ENCODE data around the gene FBXW7. TPM values are rescaled to one million over a fixed set of nuclear protein-coding genes. Genes with fewer than 3 reads are reported as not detected.

The FBXW7 gene
- total RNA-seq, 1 experiment from 2014 or later: 33.5 TPM

DNA sequence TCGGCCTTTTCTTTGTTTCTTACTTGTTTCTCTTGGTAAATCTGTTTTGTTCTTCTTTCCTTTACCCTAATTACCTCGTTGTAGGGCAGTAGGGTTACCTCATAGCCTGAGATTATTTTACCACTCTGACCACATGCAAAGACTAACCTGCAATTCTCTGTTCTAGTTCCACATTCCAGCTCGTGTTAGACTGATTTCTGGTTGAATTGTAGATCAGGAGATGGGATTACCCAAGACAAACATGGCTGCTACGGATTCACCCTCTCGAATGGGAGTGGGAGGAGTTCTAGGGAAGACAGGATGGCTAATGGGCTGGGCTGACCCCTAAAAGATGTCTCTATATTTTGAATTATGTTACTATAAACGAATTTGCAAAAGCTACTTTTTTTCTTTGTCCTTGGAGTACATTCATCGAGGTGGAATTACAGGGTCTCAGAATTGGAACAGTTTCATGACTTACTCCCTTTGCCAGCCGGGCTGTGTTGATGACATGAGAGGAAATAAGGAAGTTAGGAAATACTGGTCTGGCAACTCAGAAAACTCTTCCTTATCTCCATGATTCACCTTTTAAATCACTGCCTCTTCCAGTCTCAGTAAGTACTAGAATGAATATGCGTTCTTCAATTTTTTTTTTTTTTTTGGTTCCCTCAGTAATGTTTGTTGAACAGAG, 36.7 kb upstream of the FBXW7 start:
- Histone ChIP-seq H3K9me3 (ENCODE audit: low read depth, low read length, poor library complexity, severe bottlenecking) (no peaks in the 10 kb centered on the region), H3K4me3 (ENCODE audit: low read depth, low read length, poor library complexity, severe bottlenecking) (no peak overlapping the region), H3K27ac (ENCODE audit: low read depth, low read length, poor library complexity, severe bottlenecking) (no peak overlapping the region), H3K27me3 (replicated peaks; ENCODE audit: insufficient read depth, low read depth, low read length, poor library complexity) (no peaks in the 10 kb centered on the region), H3K4me1 (ENCODE audit: insufficient read depth, low read length, poor library complexity, severe bottlenecking) (no peaks in the 10 kb centered on the region), H3K36me3 (ENCODE audit: insufficient read depth, low read length, poor library complexity, severe bottlenecking) (no peaks in the 10 kb centered on the region)
- TF ChIP-seq, protein P1, sequence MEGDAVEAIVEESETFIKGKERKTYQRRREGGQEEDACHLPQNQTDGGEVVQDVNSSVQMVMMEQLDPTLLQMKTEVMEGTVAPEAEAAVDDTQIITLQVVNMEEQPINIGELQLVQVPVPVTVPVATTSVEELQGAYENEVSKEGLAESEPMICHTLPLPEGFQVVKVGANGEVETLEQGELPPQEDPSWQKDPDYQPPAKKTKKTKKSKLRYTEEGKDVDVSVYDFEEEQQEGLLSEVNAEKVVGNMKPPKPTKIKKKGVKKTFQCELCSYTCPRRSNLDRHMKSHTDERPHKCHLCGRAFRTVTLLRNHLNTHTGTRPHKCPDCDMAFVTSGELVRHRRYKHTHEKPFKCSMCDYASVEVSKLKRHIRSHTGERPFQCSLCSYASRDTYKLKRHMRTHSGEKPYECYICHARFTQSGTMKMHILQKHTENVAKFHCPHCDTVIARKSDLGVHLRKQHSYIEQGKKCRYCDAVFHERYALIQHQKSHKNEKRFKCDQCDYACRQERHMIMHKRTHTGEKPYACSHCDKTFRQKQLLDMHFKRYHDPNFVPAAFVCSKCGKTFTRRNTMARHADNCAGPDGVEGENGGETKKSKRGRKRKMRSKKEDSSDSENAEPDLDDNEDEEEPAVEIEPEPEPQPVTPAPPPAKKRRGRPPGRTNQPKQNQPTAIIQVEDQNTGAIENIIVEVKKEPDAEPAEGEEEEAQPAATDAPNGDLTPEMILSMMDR (conservative IDR thresholded peaks at IDR 0.05; ENCODE audit: low read depth, low read length): no peak
- no peak for TF ChIP-seq EZH2 (IDR thresholded peaks at IDR 0.05; ENCODE audit: borderline replicate concordance, low read depth, low read length, poor library complexity, severe bottlenecking)
- ChIA-PET CTCF (no interaction called here), POLR2A (ENCODE audit: low non-redundant PET) (no interaction called here)
- intact Hi-C loops (cut with micrococcal nuclease; ENCODE audit: unreplicated experiment): no loop called here
- no peak for DNase-seq (ENCODE audit: low spot score)
- BruUV-seq (replicated peaks): no TSS peak

DNA sequence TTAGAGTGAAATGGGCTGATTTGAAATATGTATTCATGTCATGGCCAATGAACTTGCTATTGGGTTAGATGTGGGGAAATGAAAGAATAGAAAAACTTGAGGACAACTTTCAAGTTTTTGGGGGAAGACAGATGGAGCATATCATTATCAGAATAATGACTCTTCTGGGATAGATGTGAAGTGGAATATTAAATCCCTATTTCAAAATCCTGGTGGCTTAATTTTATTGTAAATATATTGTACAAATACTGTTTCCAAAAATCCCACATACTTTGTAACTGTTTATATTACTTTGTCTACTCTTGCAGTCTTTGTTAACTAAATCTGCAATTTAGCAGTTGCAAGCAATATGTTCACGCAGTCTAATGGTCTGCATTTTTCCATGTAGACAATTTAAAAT, 35.9 kb upstream of the FBXW7 start:
- POLR2A ChIA-PET (ENCODE audit: low non-redundant PET): no interaction called here
- Histone ChIP-seq H3K4me1 (ENCODE audit: insufficient read depth, low read length, poor library complexity, severe bottlenecking) (no peaks in the 10 kb centered on the region), H3K27ac (ENCODE audit: low read depth, low read length, poor library complexity, severe bottlenecking) (no peak overlapping the region), H3K27me3 (replicated peaks; ENCODE audit: insufficient read depth, low read depth, low read length, poor library complexity) (no peaks in the 10 kb centered on the region), H3K36me3 (ENCODE audit: insufficient read depth, low read length, poor library complexity, severe bottlenecking) (no peaks in the 10 kb centered on the region), H3K4me3 (ENCODE audit: low read depth, low read length, poor library complexity, severe bottlenecking) (no peak overlapping the region), H3K9me3 (ENCODE audit: low read depth, low read length, poor library complexity, severe bottlenecking) (no peaks in the 10 kb centered on the region)
- DNase-seq (ENCODE audit: low spot score): no peak
- BruUV-seq (replicated peaks): no TSS peak
- no peak for TF ChIP-seq EZH2 (IDR thresholded peaks at IDR 0.05; ENCODE audit: borderline replicate concordance, low read depth, low read length, poor library complexity, severe bottlenecking)
- TF ChIP-seq, protein P1 (conservative IDR thresholded peaks at IDR 0.05; ENCODE audit: low read depth, low read length): no peak
- intact Hi-C loops (cut with micrococcal nuclease; ENCODE audit: unreplicated experiment): no loop called here
- CTCF ChIA-PET: no interaction called here

DNA sequence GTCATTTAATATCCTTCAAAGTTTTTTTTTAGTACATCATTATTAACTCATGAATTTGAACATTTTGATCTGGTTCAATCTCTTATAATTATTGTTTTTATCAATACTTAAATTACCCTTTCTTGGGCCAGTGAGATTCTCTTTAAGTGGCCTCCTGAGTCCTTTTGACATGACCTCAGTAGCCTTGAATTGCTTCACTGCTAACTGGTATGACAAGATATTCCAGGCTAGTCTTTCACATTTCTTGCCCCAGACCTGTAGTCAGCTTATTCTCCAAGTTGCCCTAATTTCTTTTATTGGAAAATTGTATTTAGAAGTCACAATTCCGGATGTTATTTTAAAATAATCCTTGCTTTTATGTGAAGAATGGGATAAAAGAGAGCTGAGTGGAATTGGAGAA, 35.4 kb upstream of the FBXW7 start:
- ChIA-PET POLR2A (ENCODE audit: low non-redundant PET) (no interaction called here), CTCF (no interaction called here)
- H3K27ac ChIP-seq (ENCODE audit: low read depth, low read length, poor library complexity, severe bottlenecking): no peak overlapping the region
- H3K4me1 ChIP-seq (ENCODE audit: insufficient read depth, low read length, poor library complexity, severe bottlenecking): no peaks in the 10 kb centered on the region
- no peaks in the 10 kb centered on the region for H3K9me3 ChIP-seq (ENCODE audit: low read depth, low read length, poor library complexity, severe bottlenecking)
- DNase-seq (ENCODE audit: low spot score): no peak
- intact Hi-C loops (cut with micrococcal nuclease; ENCODE audit: unreplicated experiment): no loop called here
- H3K4me3 ChIP-seq (ENCODE audit: low read depth, low read length, poor library complexity, severe bottlenecking): no peak overlapping the region
- no peak for TF ChIP-seq EZH2 (IDR thresholded peaks at IDR 0.05; ENCODE audit: borderline replicate concordance, low read depth, low read length, poor library complexity, severe bottlenecking)
- TF ChIP-seq, protein P1 (conservative IDR thresholded peaks at IDR 0.05; ENCODE audit: low read depth, low read length): no peak
- H3K27me3 ChIP-seq (replicated peaks; ENCODE audit: insufficient read depth, low read depth, low read length, poor library complexity): no peaks in the 10 kb centered on the region
- no peaks in the 10 kb centered on the region for H3K36me3 ChIP-seq (ENCODE audit: insufficient read depth, low read length, poor library complexity, severe bottlenecking)
- no TSS peak for BruUV-seq (replicated peaks)
